NOMO-1 treated with DMSO at 0.1 percent for 48 hours (cell line): ENCODE results near the gene GNAQ.

Experiments
- DNase-seq: peaks from one replicate; lab custom pipeline; 2025; ENCODE audit not compliant: unreplicated experiment; lab: John Stamatoyannopoulos, UW

Gene GNAQ

DNA sequence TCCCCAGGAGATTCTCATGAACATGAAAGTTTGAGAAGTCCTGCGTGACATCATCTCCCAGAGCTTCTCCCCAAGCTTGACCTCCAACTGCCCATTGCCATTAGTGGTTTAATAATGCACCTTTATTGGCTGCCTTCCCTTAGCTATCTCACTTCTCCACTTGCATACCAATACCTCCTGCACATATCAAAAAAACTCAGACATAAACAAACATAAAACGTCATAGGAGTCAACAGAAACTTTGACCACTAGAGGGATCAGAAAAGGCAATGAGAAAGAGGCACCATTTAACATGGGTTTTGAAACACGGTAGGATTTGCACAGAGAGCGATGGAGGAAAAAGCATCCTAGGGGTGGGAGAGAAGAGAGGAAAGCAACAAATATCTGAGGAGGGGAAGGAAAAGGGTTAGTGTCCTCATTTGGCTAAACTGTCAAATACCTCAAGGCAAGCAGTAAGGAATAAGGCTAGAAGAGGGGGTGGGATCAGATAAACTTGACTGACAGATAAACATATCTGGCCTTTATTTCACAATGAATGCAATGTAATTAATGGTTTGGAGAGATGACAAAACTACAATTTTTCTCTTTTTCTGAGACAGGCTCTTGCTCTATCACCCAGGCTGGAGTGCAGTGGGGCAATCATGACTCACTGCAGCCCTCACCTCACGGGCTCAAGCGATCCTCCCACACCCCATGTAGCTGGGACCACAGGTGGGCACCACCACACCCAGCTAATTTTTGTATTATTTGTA lies 27.0 kb downstream of the GNAQ start:
- DNase-seq, result no peak

DNA sequence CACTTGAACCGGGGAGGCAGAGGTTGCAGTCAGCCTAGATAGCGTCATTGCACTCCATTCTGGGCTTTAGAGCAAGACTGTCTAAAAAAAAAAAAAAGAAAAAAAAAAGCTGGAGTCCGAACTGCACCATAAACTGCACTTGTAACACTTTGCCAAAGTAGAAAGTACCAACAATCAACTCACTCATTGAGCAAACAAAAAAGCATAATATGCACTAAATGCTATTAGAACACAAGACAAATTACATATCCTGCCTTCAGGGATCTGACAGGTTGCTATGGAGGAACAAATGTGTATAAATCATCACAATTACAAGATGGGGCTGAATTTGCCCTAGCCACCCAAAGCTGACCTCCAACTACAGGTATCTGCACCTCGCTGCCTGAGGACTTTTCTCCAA lies 27.9 kb downstream of the GNAQ start:
- DNase-seq, result no peak

DNA sequence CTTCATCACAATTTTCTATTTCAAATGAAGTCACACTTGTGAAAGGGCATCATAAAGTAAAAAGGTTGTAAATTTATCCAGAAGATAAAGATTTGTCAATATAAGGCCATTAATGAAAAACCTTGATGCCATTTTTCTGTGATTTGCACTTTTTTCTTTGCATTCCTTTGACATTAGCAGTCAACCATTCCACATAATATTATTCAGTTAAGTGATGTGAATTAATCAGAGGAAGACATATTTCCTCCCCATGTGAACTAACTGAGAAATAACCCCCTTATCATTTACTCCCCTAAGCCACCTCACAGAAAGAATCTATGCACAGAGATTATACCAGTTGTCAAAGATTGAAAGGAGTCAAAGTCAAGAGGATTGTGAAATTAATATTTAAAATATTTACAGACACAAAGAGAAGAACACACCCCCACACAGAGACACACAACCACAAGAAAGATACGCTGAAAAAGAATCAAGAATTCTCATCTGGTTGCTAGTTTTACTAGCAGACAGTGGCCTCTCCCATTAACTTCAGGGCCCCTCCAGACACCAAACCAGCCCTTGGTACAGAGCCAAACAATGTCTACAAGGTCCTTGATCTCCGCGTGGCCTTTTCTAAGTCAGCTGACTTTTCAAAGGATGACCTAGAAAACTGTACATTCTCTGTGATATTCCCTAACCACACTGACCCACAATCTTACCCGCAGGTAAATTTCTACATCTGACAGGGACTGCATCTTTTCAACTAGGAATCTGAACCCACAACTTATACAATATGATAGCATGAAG lies 29.5 kb downstream of the GNAQ start:
- DNase-seq, result no peak

DNA sequence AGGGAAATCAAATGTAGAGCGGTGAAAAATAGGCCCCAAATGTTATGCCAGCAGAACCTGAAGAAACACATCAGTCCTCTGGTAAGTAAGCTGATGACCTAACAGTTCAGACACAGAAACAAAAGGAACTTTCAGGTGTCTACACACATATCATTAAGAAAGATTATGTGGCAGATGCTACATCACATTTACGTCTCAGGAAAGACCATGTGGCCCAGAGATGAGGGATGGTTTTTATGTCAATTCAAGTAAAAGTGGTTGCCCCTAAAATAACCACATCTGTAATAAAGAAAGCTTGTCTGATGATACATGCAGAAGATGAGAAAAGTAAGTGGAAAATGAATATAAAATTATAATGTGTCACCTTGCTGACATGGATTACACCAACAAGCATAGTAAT lies 31.4 kb downstream of the GNAQ start:
- no peak for DNase-seq

DNA sequence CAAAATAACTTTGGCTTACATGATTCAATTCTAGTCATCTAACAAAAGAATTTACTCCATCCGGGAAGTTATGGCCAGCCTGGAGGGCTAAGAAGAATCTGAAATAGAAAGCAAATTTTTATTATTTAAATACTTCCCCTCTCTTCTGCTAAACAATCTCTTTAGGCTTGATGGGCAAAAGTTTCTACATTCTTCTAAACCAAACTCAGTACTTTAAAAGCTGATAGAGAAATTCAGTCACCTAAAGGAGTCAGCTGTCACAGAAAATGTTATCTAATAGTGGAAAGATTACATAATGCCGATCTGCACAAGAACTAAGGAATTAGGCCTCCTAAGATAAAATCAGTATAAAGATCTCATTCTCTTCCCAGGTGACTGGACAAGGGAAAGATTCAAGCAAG lies 32.4 kb downstream of the GNAQ start:
- no peak for DNase-seq

DNA sequence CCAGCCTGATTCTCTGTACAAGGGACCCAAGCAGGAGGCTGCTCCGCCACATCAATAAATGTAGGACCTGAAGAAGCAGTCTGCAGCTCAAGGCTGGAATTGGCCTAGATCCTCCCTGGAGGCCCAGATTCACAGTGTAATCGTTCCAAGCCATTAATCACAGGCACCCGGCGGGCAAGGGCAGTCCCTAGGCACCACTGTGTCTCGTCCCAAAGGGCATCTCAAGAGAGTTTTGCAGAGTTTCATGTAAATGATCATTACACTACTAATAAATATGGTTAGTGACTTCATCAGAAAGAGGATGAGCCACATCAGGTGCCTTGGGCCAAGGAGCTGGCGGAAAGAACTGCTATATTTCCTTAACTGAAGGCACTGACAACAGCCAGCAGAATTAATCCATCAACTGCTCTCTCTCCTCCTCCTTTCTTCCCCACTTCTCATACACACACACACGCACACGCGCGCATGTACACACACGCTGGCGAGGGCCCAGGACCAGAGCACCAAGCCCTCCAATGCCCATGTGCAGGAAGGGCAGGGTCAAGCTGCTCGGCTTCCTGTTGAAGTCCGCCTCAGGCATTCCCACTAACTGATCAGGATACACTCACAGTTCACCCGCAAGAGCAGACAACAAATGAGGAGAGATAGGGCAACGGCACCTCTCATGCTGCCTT lies 33.9 kb downstream of the GNAQ start:
- DNase-seq, result no peak

DNA sequence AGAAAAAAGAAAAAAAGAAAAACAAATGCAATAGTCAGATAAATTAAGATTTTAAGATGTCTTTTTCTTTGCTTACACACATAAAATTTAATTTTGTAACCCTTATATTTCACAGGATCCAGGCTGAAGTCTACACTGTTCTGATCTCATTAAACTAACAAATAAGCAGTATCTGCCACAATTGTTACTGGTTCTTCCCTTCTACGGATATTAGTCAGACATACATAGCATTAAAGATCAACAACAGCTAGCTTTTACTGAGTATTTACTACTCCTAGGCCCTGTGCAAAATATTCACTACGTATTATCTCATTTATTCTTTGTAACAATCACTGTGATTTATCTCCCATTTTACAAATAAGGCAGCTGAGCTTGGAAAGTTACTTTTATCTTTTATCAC lies 34.9 kb downstream of the GNAQ start:
- no peak for DNase-seq

DNA sequence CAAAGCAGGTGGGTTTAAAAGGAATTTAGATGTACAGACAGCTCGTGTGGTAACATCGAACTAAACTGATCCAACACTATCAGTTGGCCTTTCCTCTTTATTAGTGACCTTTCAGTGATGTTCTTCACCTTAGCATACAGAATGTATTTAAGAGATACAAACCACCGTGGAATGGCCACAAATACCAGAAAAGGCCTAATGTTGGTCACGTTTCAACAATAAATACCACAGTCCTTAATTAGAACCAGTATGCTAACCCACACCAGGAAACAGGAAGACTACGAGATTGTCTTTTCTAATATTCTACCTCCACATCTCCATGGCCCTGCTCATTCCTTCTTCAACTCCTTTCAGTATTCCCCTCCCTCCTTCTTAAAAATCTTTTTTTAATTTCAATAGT lies 40.4 kb downstream of the GNAQ start:
- no peak for DNase-seq

DNA sequence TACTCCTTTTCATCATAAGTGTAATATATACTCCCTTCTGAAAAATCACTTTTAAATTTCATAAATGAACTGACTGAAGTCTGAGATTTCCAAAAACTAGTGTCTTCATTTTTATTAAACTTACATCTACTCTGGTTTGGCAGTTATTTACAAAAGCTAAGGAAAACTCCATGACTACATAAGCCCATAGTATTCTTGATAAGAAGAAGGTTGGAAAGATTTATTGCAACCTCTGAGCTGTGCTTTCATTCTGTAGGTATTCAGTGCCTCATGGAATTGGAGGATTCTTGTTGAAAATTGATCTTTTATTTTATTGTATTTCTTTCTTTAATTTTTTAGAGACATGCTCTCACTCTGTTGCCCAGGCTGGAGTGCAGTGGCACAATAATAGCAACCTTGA lies 41.7 kb downstream of the GNAQ start:
- DNase-seq, result no peak

DNA sequence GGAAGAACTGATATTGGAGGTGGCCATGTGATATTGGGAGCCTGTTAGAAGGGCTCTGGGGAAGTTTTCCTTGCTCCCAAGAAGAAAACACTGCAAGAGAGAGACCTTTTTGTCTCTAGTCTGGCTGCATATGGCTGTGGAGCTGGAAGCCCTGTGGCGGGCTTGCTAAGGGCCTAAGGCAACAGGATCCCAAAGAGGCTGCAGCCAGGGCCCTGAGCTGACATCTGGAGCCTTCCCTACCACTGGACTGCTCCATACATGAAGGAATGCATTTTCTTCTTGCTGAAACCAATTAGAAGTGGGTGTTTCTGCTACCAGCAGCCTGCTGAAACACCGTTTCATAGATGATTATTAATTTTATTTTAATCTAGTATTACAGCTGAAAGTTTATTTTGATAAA lies 42.2 kb downstream of the GNAQ start:
- no peak for DNase-seq

DNA sequence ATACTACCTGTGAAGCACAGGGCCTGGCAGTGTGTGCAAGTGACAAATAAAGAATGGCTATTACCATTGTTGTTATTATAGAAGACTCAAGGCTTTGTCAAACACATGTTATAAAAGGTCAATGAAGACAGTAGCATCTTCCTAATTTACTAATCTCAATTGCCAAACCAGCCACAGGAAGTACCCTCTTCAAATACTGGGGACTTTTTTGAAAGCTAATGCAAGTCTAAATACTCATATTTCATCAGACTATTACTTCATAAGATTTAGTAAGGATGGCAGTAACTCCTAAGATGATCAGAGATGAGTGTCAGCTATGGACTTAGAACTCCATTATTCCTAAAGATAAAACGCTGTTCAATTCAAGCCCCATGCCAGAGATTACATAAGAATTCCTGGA lies 43.0 kb downstream of the GNAQ start:
- no peak for DNase-seq

DNA sequence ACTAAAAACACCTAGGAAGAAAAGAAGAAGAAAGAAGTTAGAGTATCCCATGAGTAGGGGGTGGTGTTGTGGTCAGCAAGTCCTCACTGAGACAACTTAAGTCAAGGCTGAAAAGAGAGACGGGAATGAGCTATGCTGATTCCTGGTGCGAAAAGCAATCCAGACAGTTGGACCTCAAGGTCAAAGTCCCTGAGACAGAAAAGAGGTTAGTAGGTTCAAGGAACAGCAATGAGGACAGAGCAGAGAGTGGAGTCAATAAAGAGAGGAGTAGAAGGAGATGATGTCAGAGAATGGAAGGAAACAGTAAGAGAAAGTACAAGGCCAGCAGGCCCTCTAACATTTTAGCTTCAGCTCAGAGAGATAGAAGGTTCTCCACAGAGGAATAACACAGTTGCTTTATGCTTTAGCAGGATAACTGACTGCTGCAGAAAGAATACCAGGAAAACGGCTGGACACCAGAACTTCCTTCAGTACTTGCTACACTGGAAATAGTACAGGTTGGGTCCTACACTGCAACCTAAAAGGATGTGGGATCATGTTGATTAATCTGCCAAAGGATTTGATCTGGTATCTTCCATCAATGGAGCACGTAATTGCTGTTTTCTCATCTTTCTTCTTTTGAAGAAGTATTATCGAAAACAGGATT lies 43.6 kb downstream of the GNAQ start:
- DNase-seq, result no peak

DNA sequence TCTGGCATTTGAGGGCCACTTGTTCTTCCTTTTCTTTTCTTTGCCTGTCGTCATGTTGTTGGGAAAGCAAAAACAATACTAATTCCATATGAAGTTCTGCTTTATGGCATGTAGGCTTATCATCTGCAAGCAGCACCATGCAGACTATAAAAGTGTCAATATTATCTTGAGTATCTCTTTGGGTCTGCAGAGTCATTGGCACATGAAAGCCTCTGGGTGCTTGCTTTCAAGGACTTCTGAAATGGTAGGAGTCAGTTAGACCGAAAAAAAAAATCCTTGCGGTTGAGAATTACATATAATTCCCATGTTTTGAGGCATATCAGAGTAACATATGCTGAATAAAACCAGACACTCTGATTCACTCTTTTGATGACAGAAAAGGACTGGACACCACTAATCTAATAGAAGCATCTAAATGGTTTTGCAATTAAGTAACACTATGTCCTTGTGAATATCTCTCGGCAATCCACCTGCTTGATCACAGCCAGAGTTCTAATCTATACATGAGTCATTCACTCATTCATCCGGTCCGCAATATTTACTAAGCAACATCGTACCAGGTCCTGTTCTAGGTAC lies 44.4 kb downstream of the GNAQ start:
- DNase-seq, result no peak

DNA sequence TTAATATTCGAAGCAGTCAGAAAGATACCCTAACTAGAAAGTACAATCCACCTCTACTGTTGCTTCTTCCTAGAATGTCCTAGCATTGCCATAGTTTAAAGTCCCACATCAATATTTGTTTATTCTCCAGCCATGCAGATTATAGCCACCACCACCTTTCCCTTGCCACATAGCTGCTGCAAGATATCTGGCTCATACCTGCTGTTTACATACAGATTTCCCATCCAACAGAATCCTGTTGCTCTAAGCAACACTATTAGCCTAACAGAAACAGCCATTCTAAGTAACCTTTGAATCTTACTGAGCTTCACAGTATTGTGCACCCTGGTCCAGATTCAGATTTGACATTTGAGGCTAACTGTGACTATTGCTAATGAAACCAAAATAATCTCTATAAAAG lies 45.6 kb downstream of the GNAQ start:
- no peak for DNase-seq

DNA sequence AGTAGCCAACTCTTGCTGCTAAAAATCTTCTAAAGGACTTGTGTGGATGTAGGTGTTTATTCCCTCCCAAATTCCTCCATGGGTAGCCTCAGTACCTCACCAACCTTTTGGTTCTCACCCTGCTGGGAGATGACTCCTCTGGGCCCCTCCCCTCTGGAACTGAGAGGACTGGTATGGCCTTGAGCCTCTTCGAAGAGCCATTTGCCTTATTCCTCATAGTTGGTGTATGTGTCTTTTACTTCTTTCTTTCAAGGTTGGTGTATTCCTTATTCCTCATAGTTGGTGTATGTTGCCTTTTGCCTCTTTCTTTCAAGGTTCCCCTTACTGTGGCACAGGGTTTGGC lies 48.3 kb downstream of the GNAQ start:
- DNase-seq, result no peak

DNA sequence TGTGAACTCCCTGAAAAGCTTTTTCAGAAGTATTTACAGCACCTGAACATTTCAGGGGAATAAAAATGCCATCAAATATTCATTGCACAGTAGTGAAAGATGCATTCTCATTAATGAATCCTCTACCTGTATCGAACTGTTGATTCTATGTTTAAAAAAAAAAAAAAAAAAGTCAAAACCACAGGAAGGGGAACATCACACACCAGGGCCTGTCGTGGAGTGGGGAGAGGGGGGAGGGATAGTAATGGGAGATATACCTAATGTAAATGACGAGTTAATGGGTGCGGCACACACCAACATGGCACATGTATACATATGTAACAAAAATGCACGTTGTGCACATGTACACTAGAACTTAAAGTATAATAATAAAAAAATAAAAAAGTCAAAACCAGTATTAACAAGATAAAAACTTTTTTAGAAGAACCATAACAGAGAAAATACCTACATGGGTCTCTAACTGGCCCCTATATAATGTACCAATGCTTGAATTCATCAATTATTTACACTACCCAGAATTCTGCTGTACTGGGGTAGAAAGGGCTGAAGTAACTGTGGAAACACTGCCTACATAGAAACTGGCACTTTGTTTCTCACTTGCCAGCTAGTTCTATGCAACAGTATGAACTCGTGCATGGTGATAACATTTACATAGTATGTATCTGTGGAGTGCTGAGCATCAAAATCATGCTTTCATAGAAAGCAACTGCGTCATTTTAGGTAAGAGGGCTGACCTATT lies 48.9 kb downstream of the GNAQ start:
- DNase-seq, result no peak

DNA sequence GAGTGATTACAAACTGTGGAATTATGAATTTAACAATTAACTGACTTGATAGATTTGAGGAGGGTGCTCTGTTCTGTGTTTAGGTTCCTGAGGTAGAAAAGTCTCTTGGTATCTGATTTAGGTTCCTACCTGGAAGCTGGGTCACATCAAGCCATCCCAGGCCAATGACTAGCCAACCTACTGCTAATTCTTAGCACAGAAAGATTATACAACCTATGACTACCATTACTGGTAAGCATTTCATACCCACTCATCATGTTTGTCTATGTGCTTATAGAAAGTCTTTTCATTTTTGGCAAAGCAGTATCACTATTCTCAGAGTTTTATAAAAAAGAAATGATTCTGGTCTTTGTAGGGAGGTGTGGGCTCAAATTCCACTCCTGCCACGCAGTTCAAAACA lies 49.7 kb downstream of the GNAQ start:
- no peak for DNase-seq

DNA sequence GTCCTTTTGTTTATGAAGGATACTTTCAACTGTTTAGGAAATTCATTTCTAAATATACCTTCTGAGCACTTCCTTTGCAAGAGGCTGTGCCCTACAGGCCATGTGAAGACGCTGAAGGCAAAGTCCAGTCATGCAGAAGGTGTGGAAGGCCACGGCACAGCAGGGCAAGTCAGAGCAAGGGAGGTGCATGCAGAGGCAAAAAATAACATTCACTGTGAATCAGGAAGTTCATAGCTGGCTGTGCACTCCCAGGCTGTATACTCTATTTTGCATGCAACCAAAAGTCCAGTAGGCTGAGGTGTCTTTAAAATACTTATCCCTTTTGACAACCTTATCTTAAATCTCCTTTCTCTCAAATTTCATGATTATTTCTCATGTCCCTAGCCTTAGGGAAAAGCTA lies 50.3 kb downstream of the GNAQ start:
- peak; percentile 59 for DNase-seq

DNA sequence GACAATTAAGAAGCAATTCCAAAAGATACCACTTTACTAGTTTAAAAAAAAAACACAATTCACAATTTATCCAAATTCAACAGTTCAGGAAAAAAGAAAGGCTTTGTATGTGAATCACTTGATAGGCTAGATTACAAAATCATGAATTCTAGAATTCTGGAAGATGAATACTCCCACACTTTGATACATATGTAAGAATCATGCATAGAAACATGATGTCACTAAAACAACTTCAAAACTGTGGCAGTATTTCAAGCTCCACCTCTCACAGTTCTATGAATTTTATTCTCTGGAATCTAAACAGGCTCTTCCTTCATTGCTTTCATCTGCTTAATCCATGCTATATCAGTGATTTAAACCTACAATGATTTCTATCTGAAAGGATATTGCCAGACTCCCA lies 51.0 kb downstream of the GNAQ start:
- no peak for DNase-seq

DNA sequence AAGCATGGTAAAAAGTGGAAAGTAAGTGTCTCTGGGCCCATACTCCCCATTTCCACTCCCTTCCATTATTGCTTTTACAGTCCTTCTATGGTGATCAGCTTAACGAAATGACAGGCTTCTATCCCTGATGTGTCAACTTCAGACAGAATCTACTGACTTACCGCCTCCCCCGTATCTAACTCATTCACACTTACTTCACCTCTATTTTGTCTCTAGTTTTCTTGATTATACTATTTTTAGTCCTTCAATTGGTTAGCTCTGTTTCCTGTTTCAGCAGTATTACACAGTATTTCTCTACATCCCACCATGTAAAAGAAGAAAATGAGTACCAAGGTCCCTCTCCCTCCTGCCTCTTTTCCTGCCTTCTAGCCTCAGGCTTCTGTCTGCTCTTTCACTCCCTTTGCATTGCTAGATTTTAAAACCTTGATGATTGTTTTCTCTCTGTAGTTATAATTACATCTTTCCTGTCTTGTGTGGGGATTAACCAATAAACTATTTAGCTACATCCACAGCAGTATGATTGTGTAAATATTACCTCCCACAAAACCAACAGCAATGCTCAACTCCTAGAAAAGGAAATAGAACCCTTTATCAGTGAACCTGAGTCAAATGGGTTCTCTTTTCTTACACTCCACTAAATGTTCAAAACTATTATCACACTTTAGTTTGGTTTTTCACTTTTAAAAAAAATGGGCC lies 53.4 kb downstream of the GNAQ start:
- peak; percentile 52 for DNase-seq
